ENCODE results near the gene CDR2.
A peak's percentile ranks its signal among the peaks of the same experiment; 100 is the strongest.
"Not testable (repeated sequence)": the region's sequence is repeated elsewhere in the genome, so short reads cannot be mapped to it uniquely, and the experiment has no call there.

CDR2 gene

GRCh38 chr16:22374311-22375116 is at the start of gene CDR2:
TSS of gene CDR2 (minus strand) at chr16:22374619. CDS start at chr16:22374309, 310 bp downstream.
- peak; percentile 99 for DNase-seq

- no peak for DNase-seq
These were observed 49.3 kb upstream of the CDR2 start for GRCh38 chr16:22423716-22424115.

GRCh38 chr16:22421136-22421535 is 46.7 kb upstream of the CDR2 start:
- no peak for DNase-seq

- no peak for DNase-seq
These were observed 46.3 kb upstream of the CDR2 start for GRCh38 chr16:22420606-22421135.

GRCh38 chr16:22419908-22420307 is 45.5 kb upstream of the CDR2 start:
- no peak for DNase-seq

- no peak for DNase-seq
These were observed 44.4 kb upstream of the CDR2 start for GRCh38 chr16:22418826-22419225.

- not testable (repeated sequence) for DNase-seq
These were observed 43.4 kb upstream of the CDR2 start for GRCh38 chr16:22417798-22418197.

- no peak for DNase-seq
These were observed 42.6 kb upstream of the CDR2 start for GRCh38 chr16:22417019-22417418.

GRCh38 chr16:22413819-22414218 is 39.4 kb upstream of the CDR2 start:
- DNase-seq: no peak

GRCh38 chr16:22407486-22407885 is 33.1 kb upstream of the CDR2 start:
- DNase-seq: no peak

GRCh38 chr16:22402191-22402590 is 27.8 kb upstream of the CDR2 start:
- DNase-seq: no peak

- DNase-seq: no peak
These were observed 26.5 kb upstream of the CDR2 start for GRCh38 chr16:22400900-22401299.

GRCh38 chr16:22397931-22398330 is 23.5 kb upstream of the CDR2 start:
- no peak for DNase-seq

GRCh38 chr16:22397464-22397863 is 23.0 kb upstream of the CDR2 start:
- DNase-seq: no peak

- DNase-seq: no peak
These were observed 21.5 kb upstream of the CDR2 start for GRCh38 chr16:22395960-22396359.

- DNase-seq: no peak
These were observed 19.7 kb upstream of the CDR2 start for GRCh38 chr16:22394121-22394520.

- no peak for DNase-seq
These were observed 13.8 kb upstream of the CDR2 start for GRCh38 chr16:22388101-22388644.

- DNase-seq: no peak
These were observed 12.6 kb upstream of the CDR2 start for GRCh38 chr16:22386976-22387375.

GRCh38 chr16:22385196-22385595 is 10.8 kb upstream of the CDR2 start:
- no peak for DNase-seq

- DNase-seq: no peak
These were observed 9.4 kb upstream of the CDR2 start for GRCh38 chr16:22383827-22384226.

GRCh38 chr16:22381392-22381791 is 7.0 kb upstream of the CDR2 start:
- no peak for DNase-seq

- no peak for DNase-seq
These were observed 6.1 kb upstream of the CDR2 start for GRCh38 chr16:22380529-22380928.

- DNase-seq: no peak
These were observed 5.2 kb upstream of the CDR2 start for GRCh38 chr16:22379656-22380055.

GRCh38 chr16:22375963-22376640 is 1.7 kb upstream of the CDR2 start:
- no peak for DNase-seq
